ENCODE results near the gene SHC4.

Gene SHC4

DNA sequence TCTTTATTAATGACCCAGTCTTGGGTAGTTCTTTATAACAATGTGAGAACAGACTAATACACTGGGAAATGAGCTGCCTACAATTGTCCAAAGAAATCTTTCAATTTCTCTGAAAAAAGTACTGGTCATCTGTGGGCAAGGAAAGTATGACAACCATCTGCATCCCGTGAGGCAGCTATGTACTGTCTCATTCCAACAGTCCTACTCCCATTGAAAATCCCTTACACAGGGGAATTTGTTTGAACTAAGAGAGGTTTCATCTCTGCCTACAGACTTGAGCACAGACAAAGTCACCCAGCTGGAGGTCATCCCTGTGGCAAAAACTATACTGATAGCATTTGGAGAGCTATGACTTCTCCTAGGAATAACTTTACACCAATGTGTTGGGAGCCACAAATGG is 27.1 kb downstream of the SHC4 start:
- TF ChIP-seq CTCF (IDR thresholded peaks at IDR 0.05; ENCODE audit: control extremely low read depth, extremely low read depth, low read depth, missing control alignments): no peak
- ChIA-PET POLR2A (no interaction called here), CTCF (interaction anchor here (0.8 to 1.3 kb wide), 3 partner anchors 9 to 39 kb away, joined by 3 to 4 read pairs (median 3); no protein-coding TSS in a partner anchor)
- DNase-seq (ENCODE audit: extremely low spot score): no peak

GRCh38 chr15:48935236-48935635 is 28.5 kb downstream of the SHC4 start:
- CTCF ChIA-PET: interaction anchor here (0.8 kb wide), 1 partner anchor 11 kb away, joined by 4 read pairs; no protein-coding TSS in a partner anchor
- TF ChIP-seq CTCF (IDR thresholded peaks at IDR 0.05; ENCODE audit: control extremely low read depth, extremely low read depth, low read depth, missing control alignments): no peak
- POLR2A ChIA-PET: no interaction called here
- no peak for DNase-seq (ENCODE audit: extremely low spot score)

- TF ChIP-seq CTCF (IDR thresholded peaks at IDR 0.05; ENCODE audit: control extremely low read depth, extremely low read depth, low read depth, missing control alignments): no peak
- no peak for DNase-seq (ENCODE audit: extremely low spot score)
- POLR2A ChIA-PET: no interaction called here
- CTCF ChIA-PET: interaction anchor here (1.0 kb wide), 1 partner anchor 17 kb away, joined by 4 read pairs; no protein-coding TSS in a partner anchor
Observed at GRCh38 chr15:48930735-48931134, 33.0 kb downstream of the SHC4 start.

DNA sequence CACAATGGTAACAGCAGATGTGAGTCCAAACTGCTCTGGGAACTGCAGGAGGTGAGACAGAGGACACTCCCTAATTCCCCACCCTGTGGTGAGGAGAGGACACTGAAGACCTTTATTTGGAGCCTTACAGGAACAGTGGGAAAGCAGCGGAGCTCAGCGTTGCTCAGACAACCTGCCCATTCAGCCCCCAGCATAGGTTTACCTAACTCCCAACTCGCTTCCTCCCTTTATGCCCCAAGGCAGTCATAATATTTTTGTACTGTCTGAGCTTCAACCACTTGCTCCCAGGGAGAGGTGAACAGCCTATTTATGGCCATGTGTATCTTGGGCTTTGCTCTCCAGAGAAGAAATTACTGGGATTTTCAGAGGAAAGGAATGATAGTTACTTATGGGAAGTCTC is 34.1 kb downstream of the SHC4 start:
- ChIA-PET CTCF (interaction anchor here (1.2 kb wide), 1 partner anchor 13 kb away, joined by 3 read pairs; no protein-coding TSS in a partner anchor), POLR2A (no interaction called here)
- TF ChIP-seq CTCF (IDR thresholded peaks at IDR 0.05; ENCODE audit: control extremely low read depth, extremely low read depth, low read depth, missing control alignments): no peak
- no peak for DNase-seq (ENCODE audit: extremely low spot score)

DNA sequence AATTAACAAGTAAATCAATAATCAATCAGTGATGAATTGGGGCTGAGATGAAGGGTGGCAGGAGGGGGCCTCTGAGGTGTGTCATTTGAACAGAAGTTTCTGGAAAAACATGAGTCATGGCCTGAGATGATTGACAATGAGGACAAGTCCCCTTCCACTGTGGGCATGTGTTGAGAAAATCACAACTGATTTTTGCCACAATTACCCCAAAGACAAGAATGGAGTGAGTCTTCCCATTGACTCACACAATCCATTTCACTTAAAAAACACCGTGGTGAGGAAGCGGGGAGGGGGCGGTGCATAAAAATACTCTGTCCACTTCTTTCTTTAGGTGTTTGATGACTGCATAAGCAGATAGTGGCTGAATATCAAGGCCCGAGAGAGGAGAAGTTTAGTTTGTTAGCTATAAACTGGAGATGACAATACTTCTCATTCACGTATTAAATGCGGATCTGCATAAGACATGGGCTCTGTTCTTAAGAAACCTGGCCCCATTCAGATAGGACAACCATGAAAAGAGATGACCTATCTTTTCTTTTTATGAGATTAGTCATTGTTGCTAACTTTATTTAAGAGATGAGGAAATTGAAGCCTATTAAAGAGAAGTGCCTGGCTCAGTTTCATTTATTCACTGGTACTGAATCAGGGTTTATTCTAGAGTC is 34.7 kb downstream of the SHC4 start:
- no peak for DNase-seq (ENCODE audit: extremely low spot score)

GRCh38 chr15:48925714-48926223 is 38.0 kb downstream of the SHC4 start:
- CTCF ChIA-PET: interaction anchor here (0.9 to 1.5 kb wide), 4 partner anchors 11 to 50 kb away, joined by 3 to 5 read pairs (median 4); no protein-coding TSS in a partner anchor
- POLR2A ChIA-PET: no interaction called here
- DNase-seq (ENCODE audit: extremely low spot score): no peak
- no peak for TF ChIP-seq CTCF (IDR thresholded peaks at IDR 0.05; ENCODE audit: control extremely low read depth, extremely low read depth, low read depth, missing control alignments)

More for the DNA sequence above, 34.7 kb downstream of the SHC4 start:
- POLR2A ChIA-PET: no interaction called here
- CTCF ChIA-PET: interaction anchor here (1.2 kb wide), 1 partner anchor 13 kb away, joined by 3 read pairs; no protein-coding TSS in a partner anchor
- no peak for TF ChIP-seq CTCF (IDR thresholded peaks at IDR 0.05; ENCODE audit: control extremely low read depth, extremely low read depth, low read depth, missing control alignments)
